Sigmoid colon (tissue), 4 donors: ENCODE results near the gene GDA.
"Not testable (repeated sequence)": the region's sequence is repeated elsewhere in the genome, so short reads cannot be mapped to it uniquely, and the experiment has no call there.

Source experiments
- EP300 ChIP-seq, 4 donors: sonication (generic); formaldehyde crosslinking; IDR thresholded peaks; one replicate each; pipeline ENCODE4 v1.6.1; 2017; ENCODE audit warnings: antibody characterized with exemption in 4 of 4
- POLR2A ChIP-seq, 2 donors: fragments of 450-650 bp; IDR thresholded peaks; one replicate each; pipeline ENCODE4 v1.6.1; 2016; ENCODE audit warnings: antibody characterized with exemption in 2 of 2, mild to moderate bottlenecking in 2 of 2, moderate library complexity in 2 of 2
- TF ChIP-seq, protein P1 (sequence below), 4 experiments: fragments of 450-650 bp in 3 of 4; fragments of 200-600 bp in 1 of 4; IDR thresholded peaks; one replicate each; pipeline ENCODE4 v1.5.1; 2016 to 2019; ENCODE audit warnings: antibody characterized with exemption in 4 of 4, mild to moderate bottlenecking in 3 of 4, moderate library complexity in 2 of 4

DNA sequence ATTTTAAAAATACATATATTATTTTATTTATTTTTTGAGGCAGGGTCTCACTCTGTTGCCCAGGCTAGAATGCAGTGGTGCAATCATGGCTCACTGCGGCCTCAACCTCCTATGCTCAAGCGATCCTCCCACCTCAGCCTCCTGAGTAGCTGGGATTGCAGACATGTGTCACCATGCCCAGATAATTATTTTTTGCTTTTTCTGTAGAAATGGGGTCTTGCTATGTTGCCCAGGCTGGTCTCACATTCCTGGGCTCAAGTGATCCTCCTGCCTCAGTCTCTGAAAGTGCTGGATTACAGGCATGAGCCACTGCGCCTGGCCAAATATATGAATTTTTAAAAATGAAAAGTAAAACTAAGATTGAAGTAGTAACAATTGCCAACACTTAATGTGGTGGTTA is 121.1 kb downstream of the GDA start:
- TF ChIP-seq POLR2A, EP300 (IDR thresholded peaks at IDR 0.05): not testable (repeated sequence)
- TF ChIP-seq, protein P1, sequence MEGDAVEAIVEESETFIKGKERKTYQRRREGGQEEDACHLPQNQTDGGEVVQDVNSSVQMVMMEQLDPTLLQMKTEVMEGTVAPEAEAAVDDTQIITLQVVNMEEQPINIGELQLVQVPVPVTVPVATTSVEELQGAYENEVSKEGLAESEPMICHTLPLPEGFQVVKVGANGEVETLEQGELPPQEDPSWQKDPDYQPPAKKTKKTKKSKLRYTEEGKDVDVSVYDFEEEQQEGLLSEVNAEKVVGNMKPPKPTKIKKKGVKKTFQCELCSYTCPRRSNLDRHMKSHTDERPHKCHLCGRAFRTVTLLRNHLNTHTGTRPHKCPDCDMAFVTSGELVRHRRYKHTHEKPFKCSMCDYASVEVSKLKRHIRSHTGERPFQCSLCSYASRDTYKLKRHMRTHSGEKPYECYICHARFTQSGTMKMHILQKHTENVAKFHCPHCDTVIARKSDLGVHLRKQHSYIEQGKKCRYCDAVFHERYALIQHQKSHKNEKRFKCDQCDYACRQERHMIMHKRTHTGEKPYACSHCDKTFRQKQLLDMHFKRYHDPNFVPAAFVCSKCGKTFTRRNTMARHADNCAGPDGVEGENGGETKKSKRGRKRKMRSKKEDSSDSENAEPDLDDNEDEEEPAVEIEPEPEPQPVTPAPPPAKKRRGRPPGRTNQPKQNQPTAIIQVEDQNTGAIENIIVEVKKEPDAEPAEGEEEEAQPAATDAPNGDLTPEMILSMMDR (IDR thresholded peaks at IDR 0.05) = not testable (repeated sequence)
